A549 (cell line): ENCODE measurements around the gene PRSS57. TPM values are rescaled to one million over a fixed set of nuclear protein-coding genes. Genes with fewer than 3 reads are reported as not detected.
A peak's percentile ranks its signal among the peaks of the same experiment; 100 is the strongest.

ENCODE experiments used
- ATAC-seq, 2 experiments: fragments of 200-7000 bp in 1 of 2; fragments of >200 bp in 1 of 2; cut with Nextera tagmentation in 1 of 2; cut with Tn5 transposase in 1 of 2; 3 replicates each; pipeline versions ENCODE4 v1.8.0 to v1.9.1; 2018 to 2020; ENCODE audit warnings: mild to moderate bottlenecking in 1 of 2, moderate library complexity in 1 of 2
- CTCF ChIA-PET: fragments of 300-600 bp; sonication (Branson Sonifier 250); formaldehyde crosslinking; extraction: SDS; loops from one replicate; lab custom pipeline; 2021; ENCODE audit warnings: antibody characterized with exemption, inconsistent platforms; lab: Yijun Ruan, JAX
- POLR2A ChIA-PET: fragments of 350-600 bp; formaldehyde crosslinking; extraction: SDS; loops from one replicate; lab custom pipeline; 2021; ENCODE audit warnings: antibody characterized with exemption, inconsistent platforms; lab: Yijun Ruan, JAX
- DNase-seq, 2 experiments: peaks; one replicate each; pipeline versions ENCODE4 v3.0.0 to v3.0.0-alpha.2; 2011 to 2016; ENCODE audit warnings: low read depth in 1 of 2, low spot score in 1 of 2
- FAIRE-seq: peaks from 2 replicates; lab custom pipeline; 2011; peaks lifted over from hg19 to GRCh38; lab: Jason Lieb, UNC
- H3K27ac ChIP-seq, 2 experiments: fragments of >200 bp; sonication (Bioruptor Twin); formaldehyde crosslinking; 3 replicates each; pipeline ENCODE4 v1.5.1; 2016 to 2017
- H3K4me1 ChIP-seq: fragments of >200 bp; sonication (Bioruptor Twin); formaldehyde crosslinking; 3 replicates; pipeline ENCODE4 v1.6.1; 2016
- H3K4me2 ChIP-seq: fragments of >200 bp; sonication (Bioruptor Twin); formaldehyde crosslinking; 3 replicates; pipeline ENCODE4 v1.6.1; 2016
- H3K4me3 ChIP-seq: fragments of >200 bp; sonication (Bioruptor Twin); formaldehyde crosslinking; 3 replicates; pipeline ENCODE4 v1.5.1; 2016
- H3K9me3 ChIP-seq: fragments of >200 bp; sonication (Bioruptor Twin); formaldehyde crosslinking; 3 replicates; pipeline ENCODE4 v1.6.1; 2016
- EHMT2 ChIP-seq: fragments of 200-600 bp; sonication (generic); IDR thresholded peaks from 2 replicates; pipeline ENCODE4 v1.6.1; 2016; ENCODE audit warnings: antibody characterized with exemption, low read depth, mild to moderate bottlenecking, moderate library complexity
- FOSL2 ChIP-seq, 2 experiments: fragments of 450-650 bp in 1 of 2; fragments of >200 bp in 1 of 2; sonication (Bioruptor Twin) in 1 of 2; formaldehyde crosslinking; IDR thresholded peaks; 2 replicates each; pipeline versions ENCODE4 v1.5.0 to v1.6.1; 2016 to 2020; ENCODE audit warnings: mild to moderate bottlenecking in 1 of 2, moderate library complexity in 1 of 2
- GATA3 ChIP-seq: IDR thresholded peaks from 2 replicates; pipeline ENCODE4 v1.6.1; 2012; ENCODE audit warnings: borderline replicate concordance
- JUNB ChIP-seq: fragments of >200 bp; sonication (Bioruptor Twin); formaldehyde crosslinking; IDR thresholded peaks from 2 replicates; pipeline ENCODE4 v1.6.1; 2016
- KDM5A ChIP-seq: fragments of 200-600 bp; sonication (generic); IDR thresholded peaks from 2 replicates; pipeline ENCODE4 v1.6.1; 2016; ENCODE audit warnings: antibody characterized with exemption, mild to moderate bottlenecking
- MAZ ChIP-seq: fragments of 150-350 bp; IDR thresholded peaks from 2 replicates; pipeline ENCODE4 v1.6.1; 2014; ENCODE audit warnings: antibody characterized with exemption, low read depth, low read length, borderline replicate concordance
- RAD21 ChIP-seq, 2 experiments: fragments of >200 bp in 1 of 2; sonication (Bioruptor Twin) in 1 of 2; formaldehyde crosslinking in 1 of 2; IDR thresholded peaks in 1 of 2; conservative IDR thresholded peaks in 1 of 2; 2 replicates in 1 of 2; 3 replicates in 1 of 2; pipeline ENCODE4 v1.6.1; 2012 to 2018; ENCODE audit warnings: inconsistent platforms in 1 of 2
- RCOR1 ChIP-seq: fragments of 150-350 bp; IDR thresholded peaks from 2 replicates; pipeline ENCODE4 v1.6.1; 2014; ENCODE audit warnings: antibody characterized with exemption, low read length, low read depth
- SMC3 ChIP-seq: fragments of >200 bp; sonication (Bioruptor Twin); formaldehyde crosslinking; IDR thresholded peaks from 3 replicates; pipeline ENCODE4 v1.6.1; 2018; ENCODE audit warnings: inconsistent platforms
- TP53 ChIP-seq: fragments of 250-450 bp; sonication (Bioruptor Pico); IDR thresholded peaks from 2 replicates; pipeline ENCODE4 v1.5.0; 2021; ENCODE audit warnings: mild to moderate bottlenecking, moderate library complexity
- ZC3H11A ChIP-seq: fragments of 450-650 bp; IDR thresholded peaks from 2 replicates; pipeline ENCODE4 v1.6.1; 2014; ENCODE audit warnings: antibody characterized with exemption, mild to moderate bottlenecking
- WGBS: methylation state at CpG from one replicate; pipeline ENCODE4 v1.1.6; 2017; ENCODE audit errors: missing lambda C conversion rate; 5-methylcytosine and 5-hydroxymethylcytosine counted together
- polyA plus RNA-seq, 4 experiments: library from polyadenylated mRNA; depleted of rRNA in 3 of 4; stranded (reverse); fragments of >200 nt; fragmentation: RNase III in 1 of 4; extraction: RNeasy Plus Mini Kit Qiagen cat#74134 plus additional on column Dnase treatment in 1 of 4; gene quantifications; 2 replicates in 3 of 4; 3 replicates in 1 of 4; pipeline ENCODE4 v1.2.3, GENCODE V29; 2011 to 2017
- TF ChIP-seq, protein P1 (sequence below): fragments of 200-600 bp; sonication (generic); IDR thresholded peaks from 2 replicates; pipeline ENCODE4 v1.6.1; 2016; ENCODE audit warnings: antibody characterized with exemption, mild to moderate bottlenecking, moderate library complexity
- TF ChIP-seq, protein P2 (sequence below): IDR thresholded peaks from 2 replicates; pipeline ENCODE4 v1.6.1; 2012
- TF ChIP-seq, protein P3 (sequence below): fragments of >200 bp; sonication (Bioruptor Twin); formaldehyde crosslinking; IDR thresholded peaks from 3 replicates; pipeline ENCODE4 v1.5.1; 2016

PRSS57 gene
- polyA plus RNA-seq, 2 of the 4 experiments (the other 2 are of a cell fraction), result 0.10 TPM; not detected in 1

DNA sequence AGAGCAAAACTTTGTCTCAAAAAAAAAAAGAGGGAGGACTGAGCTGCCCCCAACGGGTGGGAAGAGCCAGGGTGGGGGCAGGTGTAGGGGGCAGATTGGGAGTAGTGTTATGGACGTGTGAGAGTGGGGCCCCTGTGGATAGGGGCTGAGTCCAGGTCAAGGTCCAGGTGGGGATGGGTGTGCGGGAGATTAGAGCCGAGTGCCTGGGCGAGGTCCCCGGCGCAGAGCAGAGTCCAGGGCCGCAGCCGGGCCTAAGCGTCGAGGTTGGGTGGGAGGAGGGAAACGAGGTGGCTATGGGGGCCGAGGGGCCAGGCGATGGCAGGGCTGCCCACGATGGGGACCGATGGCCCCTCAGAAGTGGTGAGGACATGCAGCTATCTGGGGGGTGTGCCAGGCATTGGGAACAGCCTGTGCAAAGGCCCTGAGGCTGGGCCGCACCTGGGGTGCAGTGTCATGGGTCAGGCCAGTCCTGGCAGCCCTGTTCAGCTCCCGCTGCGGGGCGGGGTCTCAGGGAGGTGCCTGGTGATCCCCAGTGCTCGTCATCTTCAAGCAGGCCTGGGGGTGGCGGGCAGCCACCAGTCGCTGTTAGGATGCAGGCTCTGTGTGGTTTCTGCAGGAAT lies 43.4 kb upstream of the PRSS57 start:
- ATAC-seq (no peak), DNase-seq (no peak), FAIRE-seq (no peak)
- TF ChIP-seq, protein P1, sequence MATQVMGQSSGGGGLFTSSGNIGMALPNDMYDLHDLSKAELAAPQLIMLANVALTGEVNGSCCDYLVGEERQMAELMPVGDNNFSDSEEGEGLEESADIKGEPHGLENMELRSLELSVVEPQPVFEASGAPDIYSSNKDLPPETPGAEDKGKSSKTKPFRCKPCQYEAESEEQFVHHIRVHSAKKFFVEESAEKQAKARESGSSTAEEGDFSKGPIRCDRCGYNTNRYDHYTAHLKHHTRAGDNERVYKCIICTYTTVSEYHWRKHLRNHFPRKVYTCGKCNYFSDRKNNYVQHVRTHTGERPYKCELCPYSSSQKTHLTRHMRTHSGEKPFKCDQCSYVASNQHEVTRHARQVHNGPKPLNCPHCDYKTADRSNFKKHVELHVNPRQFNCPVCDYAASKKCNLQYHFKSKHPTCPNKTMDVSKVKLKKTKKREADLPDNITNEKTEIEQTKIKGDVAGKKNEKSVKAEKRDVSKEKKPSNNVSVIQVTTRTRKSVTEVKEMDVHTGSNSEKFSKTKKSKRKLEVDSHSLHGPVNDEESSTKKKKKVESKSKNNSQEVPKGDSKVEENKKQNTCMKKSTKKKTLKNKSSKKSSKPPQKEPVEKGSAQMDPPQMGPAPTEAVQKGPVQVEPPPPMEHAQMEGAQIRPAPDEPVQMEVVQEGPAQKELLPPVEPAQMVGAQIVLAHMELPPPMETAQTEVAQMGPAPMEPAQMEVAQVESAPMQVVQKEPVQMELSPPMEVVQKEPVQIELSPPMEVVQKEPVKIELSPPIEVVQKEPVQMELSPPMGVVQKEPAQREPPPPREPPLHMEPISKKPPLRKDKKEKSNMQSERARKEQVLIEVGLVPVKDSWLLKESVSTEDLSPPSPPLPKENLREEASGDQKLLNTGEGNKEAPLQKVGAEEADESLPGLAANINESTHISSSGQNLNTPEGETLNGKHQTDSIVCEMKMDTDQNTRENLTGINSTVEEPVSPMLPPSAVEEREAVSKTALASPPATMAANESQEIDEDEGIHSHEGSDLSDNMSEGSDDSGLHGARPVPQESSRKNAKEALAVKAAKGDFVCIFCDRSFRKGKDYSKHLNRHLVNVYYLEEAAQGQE, result no peak
- no peak for TF ChIP-seq ZC3H11A
- POLR2A ChIA-PET, result no interaction called here
- Histone ChIP-seq H3K4me2 (no peak overlapping the region), H3K27ac (peak overlapping the region in 1 of 2 experiments; percentile 56; a peak in 2 of 6 replicates), H3K9me3 (no peaks in the 10 kb centered on the region), H3K4me3 (no peak overlapping the region), H3K4me1 (0 out of 3 replicates have a peak, but pooled peaks cover 4% of the 10 kb centered on the region)
- WGBS, result 93% methylated on average over 16 of the region's 23 CpGs
- CTCF ChIA-PET, result interaction anchor here (0.7 to 4.8 kb wide), 5 partner anchors 12 to 75 kb away, joined by 3 to 23 read pairs (median 4); partner anchors contain the start of genes MISP and RNF126

DNA sequence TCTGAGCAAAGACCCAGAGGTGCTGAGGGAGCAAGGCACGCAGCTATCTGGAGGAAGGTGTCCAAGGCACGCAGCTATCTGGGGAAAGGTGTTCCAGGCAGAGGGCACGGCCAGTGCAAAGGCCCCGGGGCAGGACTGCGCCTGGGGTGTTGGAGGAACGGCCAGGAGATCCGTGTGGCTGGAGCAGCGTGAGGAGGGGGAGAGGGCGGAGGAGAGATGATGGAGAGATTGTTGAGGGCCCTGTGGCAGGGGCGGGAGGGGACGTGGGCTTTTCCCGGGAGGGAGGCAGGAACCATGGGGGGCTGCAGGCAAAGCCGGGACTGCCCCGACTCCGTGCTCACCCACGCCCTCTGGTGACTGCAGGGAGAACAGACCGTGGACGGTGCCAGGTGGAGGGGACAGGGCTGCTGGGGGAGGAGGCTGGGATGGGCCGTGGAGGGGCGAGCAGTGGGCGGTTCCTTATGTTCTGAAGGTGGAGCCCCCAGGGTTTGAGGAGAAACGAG lies 42.4 kb upstream of the PRSS57 start:
- no peak overlapping the region for H3K4me3 ChIP-seq
- ATAC-seq (peak; percentile 53 to 79; a peak in 4 of 6 replicates), FAIRE-seq (no peak), DNase-seq (peak; percentile 45 to 55)
- H3K9me3 ChIP-seq, result no peaks in the 10 kb centered on the region
- peak overlapping the region in 1 of 2 experiments; percentile 56; a peak in 2 of 6 replicates for H3K27ac ChIP-seq
- ChIA-PET POLR2A (no interaction called here), CTCF (interaction anchor here (0.7 to 1.6 kb wide), 11 partner anchors 12 to 153 kb away, joined by 3 to 5 read pairs (median 4); no protein-coding TSS in a partner anchor)
- 54% methylated on average over 22 of the region's 22 CpGs for WGBS
- H3K4me2 ChIP-seq, result no peak overlapping the region
- TF ChIP-seq, protein P2, sequence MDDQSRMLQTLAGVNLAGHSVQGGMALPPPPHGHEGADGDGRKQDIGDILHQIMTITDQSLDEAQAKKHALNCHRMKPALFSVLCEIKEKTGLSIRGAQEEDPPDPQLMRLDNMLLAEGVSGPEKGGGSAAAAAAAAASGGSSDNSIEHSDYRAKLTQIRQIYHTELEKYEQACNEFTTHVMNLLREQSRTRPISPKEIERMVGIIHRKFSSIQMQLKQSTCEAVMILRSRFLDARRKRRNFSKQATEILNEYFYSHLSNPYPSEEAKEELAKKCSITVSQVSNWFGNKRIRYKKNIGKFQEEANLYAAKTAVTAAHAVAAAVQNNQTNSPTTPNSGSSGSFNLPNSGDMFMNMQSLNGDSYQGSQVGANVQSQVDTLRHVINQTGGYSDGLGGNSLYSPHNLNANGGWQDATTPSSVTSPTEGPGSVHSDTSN, result no peak
- TF ChIP-seq FOSL2 (IDR thresholded peaks at IDR 0.05), result no peak
- TF ChIP-seq FOSL2 (CRISPR knock-in tag; IDR thresholded peaks at IDR 0.05), result no peak
- no peak for TF ChIP-seq MAZ
- no peak for TF ChIP-seq EHMT2
- TF ChIP-seq, protein P3, sequence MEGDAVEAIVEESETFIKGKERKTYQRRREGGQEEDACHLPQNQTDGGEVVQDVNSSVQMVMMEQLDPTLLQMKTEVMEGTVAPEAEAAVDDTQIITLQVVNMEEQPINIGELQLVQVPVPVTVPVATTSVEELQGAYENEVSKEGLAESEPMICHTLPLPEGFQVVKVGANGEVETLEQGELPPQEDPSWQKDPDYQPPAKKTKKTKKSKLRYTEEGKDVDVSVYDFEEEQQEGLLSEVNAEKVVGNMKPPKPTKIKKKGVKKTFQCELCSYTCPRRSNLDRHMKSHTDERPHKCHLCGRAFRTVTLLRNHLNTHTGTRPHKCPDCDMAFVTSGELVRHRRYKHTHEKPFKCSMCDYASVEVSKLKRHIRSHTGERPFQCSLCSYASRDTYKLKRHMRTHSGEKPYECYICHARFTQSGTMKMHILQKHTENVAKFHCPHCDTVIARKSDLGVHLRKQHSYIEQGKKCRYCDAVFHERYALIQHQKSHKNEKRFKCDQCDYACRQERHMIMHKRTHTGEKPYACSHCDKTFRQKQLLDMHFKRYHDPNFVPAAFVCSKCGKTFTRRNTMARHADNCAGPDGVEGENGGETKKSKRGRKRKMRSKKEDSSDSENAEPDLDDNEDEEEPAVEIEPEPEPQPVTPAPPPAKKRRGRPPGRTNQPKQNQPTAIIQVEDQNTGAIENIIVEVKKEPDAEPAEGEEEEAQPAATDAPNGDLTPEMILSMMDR, result peak; percentile 35; the same call in 2 of the 3 replicates
- TF ChIP-seq GATA3, result no peak
- peak; percentile 23 to 30; a peak in 1 of 5 replicates for TF ChIP-seq RAD21 (conservative IDR thresholded peaks at IDR 0.05 in 1 of 2, IDR thresholded peaks at IDR 0.05 in 1 of 2)
- TF ChIP-seq JUNB, result no peak
- TF ChIP-seq SMC3, result peak; percentile 43; the same call in 2 of the 3 replicates
- TF ChIP-seq TP53 (CRISPR knock-in tag), result no peak
- TF ChIP-seq, protein P1, result no peak
- no peak for TF ChIP-seq KDM5A
- TF ChIP-seq RCOR1, result no peak
- H3K4me1 ChIP-seq, result 0 out of 3 replicates have a peak, but pooled peaks cover 4% of the 10 kb centered on the region
